ENCODE results near the gene LPCAT1.

DNA sequence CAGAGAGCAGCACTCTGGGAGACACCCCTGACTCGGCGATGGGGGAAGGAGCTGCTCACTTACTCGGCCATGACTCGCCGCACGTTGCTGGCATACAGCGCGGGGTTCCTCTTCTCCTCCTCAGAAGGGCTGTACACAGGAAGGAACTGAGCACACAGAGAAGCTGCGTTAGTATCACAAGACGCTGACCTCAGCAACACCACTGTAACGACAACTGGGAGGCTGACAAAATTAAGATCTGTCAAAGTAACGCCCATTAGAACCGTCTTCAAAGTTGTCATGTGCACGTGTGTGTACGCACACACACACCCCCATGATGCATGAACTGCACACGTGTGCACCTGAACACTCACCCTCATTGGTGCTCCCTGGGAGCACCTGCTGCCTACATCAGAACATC lies 46.4 kb downstream of the LPCAT1 start:
- TF ChIP-seq EZH2 (IDR thresholded peaks at IDR 0.05; ENCODE audit: insufficient read depth, poor library complexity, severe bottlenecking) = no peak
- no peak for TF ChIP-seq EZH2phosphoT487 (IDR thresholded peaks at IDR 0.05; ENCODE audit: insufficient read depth, low read depth)
